ENCODE data around the gene VWC2.

GRCh38 chr7:49927631-49928030 is 154.2 kb downstream of the VWC2 start:
- TF ChIP-seq EZH2 (IDR thresholded peaks at IDR 0.05; ENCODE audit: low read depth, low read length, severe bottlenecking) (no peak), BRCA1 (IDR thresholded peaks at IDR 0.05; ENCODE audit: low read depth, low read length) (no peak), MAFK (IDR thresholded peaks at IDR 0.05; ENCODE audit: low read depth, low read length) (no peak), JUND (IDR thresholded peaks at IDR 0.05; ENCODE audit: low read length) (no peak), HDAC2 (IDR thresholded peaks at IDR 0.05; ENCODE audit: borderline replicate concordance in 1 of 2, low read depth in 2 of 2, low read length in 2 of 2) (no peak), CREB1 (IDR thresholded peaks at IDR 0.05) (no peak), NRF1 (IDR thresholded peaks at IDR 0.05; ENCODE audit: low read depth, low read length) (no peak), ASH2L (IDR thresholded peaks at IDR 0.05; ENCODE audit: low read length) (no peak)
- TF ChIP-seq, protein P1, sequence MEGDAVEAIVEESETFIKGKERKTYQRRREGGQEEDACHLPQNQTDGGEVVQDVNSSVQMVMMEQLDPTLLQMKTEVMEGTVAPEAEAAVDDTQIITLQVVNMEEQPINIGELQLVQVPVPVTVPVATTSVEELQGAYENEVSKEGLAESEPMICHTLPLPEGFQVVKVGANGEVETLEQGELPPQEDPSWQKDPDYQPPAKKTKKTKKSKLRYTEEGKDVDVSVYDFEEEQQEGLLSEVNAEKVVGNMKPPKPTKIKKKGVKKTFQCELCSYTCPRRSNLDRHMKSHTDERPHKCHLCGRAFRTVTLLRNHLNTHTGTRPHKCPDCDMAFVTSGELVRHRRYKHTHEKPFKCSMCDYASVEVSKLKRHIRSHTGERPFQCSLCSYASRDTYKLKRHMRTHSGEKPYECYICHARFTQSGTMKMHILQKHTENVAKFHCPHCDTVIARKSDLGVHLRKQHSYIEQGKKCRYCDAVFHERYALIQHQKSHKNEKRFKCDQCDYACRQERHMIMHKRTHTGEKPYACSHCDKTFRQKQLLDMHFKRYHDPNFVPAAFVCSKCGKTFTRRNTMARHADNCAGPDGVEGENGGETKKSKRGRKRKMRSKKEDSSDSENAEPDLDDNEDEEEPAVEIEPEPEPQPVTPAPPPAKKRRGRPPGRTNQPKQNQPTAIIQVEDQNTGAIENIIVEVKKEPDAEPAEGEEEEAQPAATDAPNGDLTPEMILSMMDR (IDR thresholded peaks at IDR 0.05; ENCODE audit: control extremely low read depth in 1 of 3, insufficient read depth in 1 of 3, low read depth in 1 of 3, low read length in 3 of 3) = no peak
- TF ChIP-seq, protein P2, sequence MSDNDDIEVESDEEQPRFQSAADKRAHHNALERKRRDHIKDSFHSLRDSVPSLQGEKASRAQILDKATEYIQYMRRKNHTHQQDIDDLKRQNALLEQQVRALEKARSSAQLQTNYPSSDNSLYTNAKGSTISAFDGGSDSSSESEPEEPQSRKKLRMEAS (IDR thresholded peaks at IDR 0.05) = no peak
- TF ChIP-seq, protein P3, sequence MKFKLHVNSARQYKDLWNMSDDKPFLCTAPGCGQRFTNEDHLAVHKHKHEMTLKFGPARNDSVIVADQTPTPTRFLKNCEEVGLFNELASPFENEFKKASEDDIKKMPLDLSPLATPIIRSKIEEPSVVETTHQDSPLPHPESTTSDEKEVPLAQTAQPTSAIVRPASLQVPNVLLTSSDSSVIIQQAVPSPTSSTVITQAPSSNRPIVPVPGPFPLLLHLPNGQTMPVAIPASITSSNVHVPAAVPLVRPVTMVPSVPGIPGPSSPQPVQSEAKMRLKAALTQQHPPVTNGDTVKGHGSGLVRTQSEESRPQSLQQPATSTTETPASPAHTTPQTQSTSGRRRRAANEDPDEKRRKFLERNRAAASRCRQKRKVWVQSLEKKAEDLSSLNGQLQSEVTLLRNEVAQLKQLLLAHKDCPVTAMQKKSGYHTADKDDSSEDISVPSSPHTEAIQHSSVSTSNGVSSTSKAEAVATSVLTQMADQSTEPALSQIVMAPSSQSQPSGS (IDR thresholded peaks at IDR 0.05; ENCODE audit: low read length) = no peak

All from H1 (cell line).